GM23338 (cell line): ENCODE results near the gene NEURL1B.

Experiments used
- CREB1 ChIP-seq: fragments of 250-450 bp; sonication (Bioruptor Pico); IDR thresholded peaks from 2 replicates; pipeline ENCODE4 v1.5.0; 2020; ENCODE audit warnings: low read depth, mild to moderate bottlenecking, moderate library complexity
- CTCF ChIP-seq, 2 experiments: fragments of 200-600 bp in 1 of 2; sonication (generic) in 1 of 2; conservative IDR thresholded peaks; 2 replicates each; pipeline versions ENCODE4 v1.5.1 to v1.6.1; 2016 to 2017; ENCODE audit warnings: antibody characterized with exemption in 2 of 2, low read depth in 2 of 2, mild to moderate bottlenecking in 2 of 2, moderate library complexity in 1 of 2
- EZH2 ChIP-seq: fragments of 200-600 bp; sonication (generic); IDR thresholded peaks from one replicate; pipeline ENCODE4 v1.8.0; 2017; ENCODE audit warnings: antibody characterized with exemption, mild to moderate bottlenecking, low read depth; ENCODE audit not compliant: unreplicated experiment
- EZH2phosphoT487 ChIP-seq: fragments of 200-600 bp; sonication (generic); IDR thresholded peaks from one replicate; pipeline ENCODE4 v1.8.1; 2018; ENCODE audit warnings: antibody characterized with exemption; ENCODE audit not compliant: unreplicated experiment
- JUNB ChIP-seq: IDR thresholded peaks from one replicate; pipeline ENCODE4 v1.6.1; 2016; ENCODE audit warnings: antibody characterized with exemption; ENCODE audit not compliant: unreplicated experiment
- NANOG ChIP-seq: IDR thresholded peaks from 2 replicates; pipeline ENCODE4 v1.6.1; 2016; ENCODE audit warnings: antibody characterized with exemption, borderline replicate concordance
- POLR2AphosphoS5 ChIP-seq: IDR thresholded peaks from 2 replicates; pipeline ENCODE4 v1.6.1; 2016; ENCODE audit warnings: antibody characterized with exemption, low read depth
- STAT1 ChIP-seq: IDR thresholded peaks from one replicate; pipeline ENCODE4 v1.6.1; 2016; ENCODE audit warnings: antibody characterized with exemption; ENCODE audit not compliant: unreplicated experiment
- ZNF114 ChIP-seq: fragments of 250-450 bp; sonication (Bioruptor Pico); IDR thresholded peaks from 2 replicates; pipeline ENCODE4 v1.5.0; 2020; ENCODE audit warnings: mild to moderate bottlenecking, moderate library complexity
- TF ChIP-seq, protein P1 (sequence below): IDR thresholded peaks from one replicate; pipeline ENCODE4 v1.6.1; 2018; ENCODE audit warnings: antibody characterized with exemption; ENCODE audit not compliant: unreplicated experiment
- TF ChIP-seq, protein P2 (sequence below): IDR thresholded peaks from 2 replicates; pipeline ENCODE4 v1.6.1; 2016; ENCODE audit warnings: antibody characterized with exemption

GRCh38 chr5:172680921-172681320 is 39.9 kb downstream of the NEURL1B start:
- TF ChIP-seq CTCF (conservative IDR thresholded peaks at IDR 0.05; ENCODE audit: low read depth in 2 of 2) (no peak), CREB1 (CRISPR knock-in tag) (no peak), EZH2phosphoT487 (no peak), EZH2 (no peak), JUNB (no peak), ZNF114 (no peak), POLR2AphosphoS5 (no peak), NANOG (no peak), STAT1 (no peak)
- TF ChIP-seq, protein P1, sequence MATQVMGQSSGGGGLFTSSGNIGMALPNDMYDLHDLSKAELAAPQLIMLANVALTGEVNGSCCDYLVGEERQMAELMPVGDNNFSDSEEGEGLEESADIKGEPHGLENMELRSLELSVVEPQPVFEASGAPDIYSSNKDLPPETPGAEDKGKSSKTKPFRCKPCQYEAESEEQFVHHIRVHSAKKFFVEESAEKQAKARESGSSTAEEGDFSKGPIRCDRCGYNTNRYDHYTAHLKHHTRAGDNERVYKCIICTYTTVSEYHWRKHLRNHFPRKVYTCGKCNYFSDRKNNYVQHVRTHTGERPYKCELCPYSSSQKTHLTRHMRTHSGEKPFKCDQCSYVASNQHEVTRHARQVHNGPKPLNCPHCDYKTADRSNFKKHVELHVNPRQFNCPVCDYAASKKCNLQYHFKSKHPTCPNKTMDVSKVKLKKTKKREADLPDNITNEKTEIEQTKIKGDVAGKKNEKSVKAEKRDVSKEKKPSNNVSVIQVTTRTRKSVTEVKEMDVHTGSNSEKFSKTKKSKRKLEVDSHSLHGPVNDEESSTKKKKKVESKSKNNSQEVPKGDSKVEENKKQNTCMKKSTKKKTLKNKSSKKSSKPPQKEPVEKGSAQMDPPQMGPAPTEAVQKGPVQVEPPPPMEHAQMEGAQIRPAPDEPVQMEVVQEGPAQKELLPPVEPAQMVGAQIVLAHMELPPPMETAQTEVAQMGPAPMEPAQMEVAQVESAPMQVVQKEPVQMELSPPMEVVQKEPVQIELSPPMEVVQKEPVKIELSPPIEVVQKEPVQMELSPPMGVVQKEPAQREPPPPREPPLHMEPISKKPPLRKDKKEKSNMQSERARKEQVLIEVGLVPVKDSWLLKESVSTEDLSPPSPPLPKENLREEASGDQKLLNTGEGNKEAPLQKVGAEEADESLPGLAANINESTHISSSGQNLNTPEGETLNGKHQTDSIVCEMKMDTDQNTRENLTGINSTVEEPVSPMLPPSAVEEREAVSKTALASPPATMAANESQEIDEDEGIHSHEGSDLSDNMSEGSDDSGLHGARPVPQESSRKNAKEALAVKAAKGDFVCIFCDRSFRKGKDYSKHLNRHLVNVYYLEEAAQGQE, result no peak
- TF ChIP-seq, protein P2, sequence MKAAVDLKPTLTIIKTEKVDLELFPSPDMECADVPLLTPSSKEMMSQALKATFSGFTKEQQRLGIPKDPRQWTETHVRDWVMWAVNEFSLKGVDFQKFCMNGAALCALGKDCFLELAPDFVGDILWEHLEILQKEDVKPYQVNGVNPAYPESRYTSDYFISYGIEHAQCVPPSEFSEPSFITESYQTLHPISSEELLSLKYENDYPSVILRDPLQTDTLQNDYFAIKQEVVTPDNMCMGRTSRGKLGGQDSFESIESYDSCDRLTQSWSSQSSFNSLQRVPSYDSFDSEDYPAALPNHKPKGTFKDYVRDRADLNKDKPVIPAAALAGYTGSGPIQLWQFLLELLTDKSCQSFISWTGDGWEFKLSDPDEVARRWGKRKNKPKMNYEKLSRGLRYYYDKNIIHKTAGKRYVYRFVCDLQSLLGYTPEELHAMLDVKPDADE, result no peak
